Activated CD4-positive, alpha-beta T cell treated with anti-CD3 and anti-CD28 coated beads for 36 hours (primary cell): ENCODE measurements around the gene CCDC85C. TPM values are rescaled to one million over a fixed set of nuclear protein-coding genes. Genes with fewer than 3 reads are reported as not detected.

Experiments used
- ATAC-seq: fragments of 200-7000 bp; cut with Tn5 transposase; one replicate; pipeline ENCODE4 v1.10.0; 2021; ENCODE audit warnings: mild to moderate bottlenecking, moderate library complexity
- CTCF ChIA-PET: fragments of 350-600 bp; sonication (Branson Sonifier 250); formaldehyde crosslinking; loops from one replicate; lab custom pipeline; 2021; ENCODE audit warnings: antibody characterized with exemption; lab: Charles Lee
- POLR2A ChIA-PET: fragments of 350-600 bp; sonication (Branson Sonifier 250); formaldehyde crosslinking; loops from one replicate; lab custom pipeline; 2021; ENCODE audit warnings: antibody characterized with exemption, inconsistent platforms; lab: Charles Lee
- DNase-seq: peaks from one replicate; pipeline ENCODE4 v3.0.0-alpha.2; 2020
- H3K27ac Mint-ChIP-seq: one replicate; pipeline ENCODE4 v1.8.0; 2021; ENCODE audit warnings: mixed read lengths
- H3K27me3 Mint-ChIP-seq: one replicate; pipeline ENCODE4 v1.8.0; 2021; ENCODE audit warnings: mixed read lengths
- H3K36me3 Mint-ChIP-seq: one replicate; pipeline ENCODE4 v1.8.0; 2021; ENCODE audit warnings: low read depth, mixed read lengths
- H3K4me1 Mint-ChIP-seq: one replicate; pipeline ENCODE4 v1.8.0; 2021; ENCODE audit warnings: mixed read lengths
- H3K4me3 Mint-ChIP-seq: one replicate; pipeline ENCODE4 v1.8.0; 2021; ENCODE audit warnings: mild to moderate bottlenecking, moderate library complexity, mixed read lengths
- H3K9me3 Mint-ChIP-seq: one replicate; pipeline ENCODE4 v1.8.0; 2021; ENCODE audit warnings: low read depth, mixed read lengths
- intact Hi-C, 2 experiments: fragments of 100-400 bp; cut with DNase I in 1 of 2; cut with micrococcal nuclease in 1 of 2; formaldehyde crosslinking; loops; one replicate each; pipeline versions ENCODE4 v1.14.2 to v1.15.1; 2022 to 2024; cut with DNase I, micrococcal nuclease
- total RNA-seq, 2 experiments: library from RNA; stranded (reverse); gene quantifications; one replicate each; pipeline ENCODE4 v1.2.3, GENCODE V29; 2021

The CCDC85C gene
- total RNA-seq, 2 experiments from 2014 or later: 6.1 to 6.2 TPM

DNA sequence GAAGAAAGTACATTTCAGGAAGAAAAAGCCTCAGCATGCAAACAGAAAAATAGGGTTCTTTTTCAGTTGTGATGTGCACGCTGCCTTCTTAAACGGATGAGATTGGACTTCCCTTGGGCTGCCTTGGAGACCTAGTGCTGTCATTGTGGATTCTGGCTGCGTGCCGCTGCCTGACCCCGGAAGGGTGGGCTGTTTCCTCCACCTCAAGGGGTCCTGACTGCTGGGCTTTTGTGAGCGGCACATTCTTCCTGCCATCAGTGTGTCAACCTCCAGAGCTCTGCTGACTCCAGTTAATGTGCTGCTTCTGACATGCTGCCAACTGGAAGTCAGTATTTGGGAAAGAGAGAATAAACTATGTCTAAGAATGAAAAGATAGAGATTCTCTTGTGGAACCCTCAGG lies 97.7 kb downstream of the CCDC85C start:
- Mint-ChIP-seq H3K4me3 (no peak overlapping the region), H3K9me3 (no peaks in the 10 kb centered on the region), H3K4me1 (no peaks in the 10 kb centered on the region), H3K36me3 (peaks cover 46% of the 10 kb centered on the region), H3K27ac (no peak overlapping the region), H3K27me3 (no peaks in the 10 kb centered on the region)
- POLR2A ChIA-PET: interaction anchor here (1.6 kb wide), 1 partner anchor 15 kb away, joined by 3 read pairs; no protein-coding TSS in a partner anchor
- CTCF ChIA-PET: no interaction called here
- intact Hi-C loops: no loop called here
- DNase-seq: no peak
- no peak for ATAC-seq

DNA sequence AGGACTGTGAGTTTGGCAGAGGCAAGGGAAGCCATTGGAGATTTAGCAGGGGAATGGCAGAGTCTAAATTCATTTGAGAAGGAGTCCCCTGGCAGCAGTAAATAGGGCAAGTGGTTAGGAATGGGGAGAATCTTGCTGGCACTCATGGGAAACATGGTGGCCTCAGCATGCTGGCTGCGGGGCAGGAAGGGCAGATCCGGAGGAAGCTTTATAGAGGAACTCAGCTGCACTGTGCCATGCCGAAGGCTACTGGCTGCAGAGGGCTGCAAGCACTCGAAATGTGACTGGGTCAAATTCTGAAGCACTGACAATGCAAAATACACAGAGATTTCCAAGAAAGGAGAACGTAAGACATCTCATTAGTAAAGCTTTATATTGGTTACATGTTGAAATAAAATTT lies 98.9 kb downstream of the CCDC85C start:
- ATAC-seq: no peak
- H3K9me3 Mint-ChIP-seq: no peaks in the 10 kb centered on the region

DNA sequence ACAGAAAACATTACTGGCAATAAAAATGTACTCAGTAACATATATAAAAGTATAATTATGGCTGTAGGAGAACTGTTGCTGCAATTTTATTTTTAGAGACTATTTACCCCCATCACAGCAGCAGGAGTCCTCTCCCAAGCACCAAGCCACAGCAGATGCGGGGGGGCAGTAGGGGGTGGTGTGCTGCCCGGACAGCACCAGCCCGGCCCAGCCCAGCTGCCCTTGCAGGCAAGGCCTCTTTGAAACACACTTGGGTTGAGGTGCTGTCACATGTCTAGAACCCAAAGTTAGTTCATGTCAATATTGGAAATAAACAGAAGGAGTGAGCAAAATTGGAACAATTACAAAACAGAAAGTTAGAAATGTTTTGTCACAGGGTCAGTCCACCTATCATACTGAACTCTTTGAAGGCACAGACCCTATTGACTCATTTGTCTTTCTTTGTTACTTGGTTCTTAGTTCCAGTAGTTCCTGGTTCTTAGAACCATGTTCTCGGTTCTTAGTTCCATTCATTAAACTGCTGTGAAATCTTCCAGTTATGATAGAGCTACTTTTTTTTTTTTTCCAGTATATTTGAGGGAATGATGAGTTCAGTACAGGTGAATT lies 100.1 kb downstream of the CCDC85C start:
- DNase-seq: no peak
- Mint-ChIP-seq H3K4me3 (no peak overlapping the region), H3K9me3 (no peaks in the 10 kb centered on the region), H3K4me1 (no peaks in the 10 kb centered on the region), H3K27ac (peak overlapping the region; percentile 55), H3K36me3 (peaks cover 59% of the 10 kb centered on the region), H3K27me3 (no peaks in the 10 kb centered on the region)
- POLR2A ChIA-PET: no interaction called here
- intact Hi-C loops: no loop called here
- CTCF ChIA-PET: interaction anchor here (0.6 kb wide), 1 partner anchor 14 kb away, joined by 3 read pairs; no protein-coding TSS in a partner anchor
- ATAC-seq: peak; percentile 69

More for the DNA sequence above, 98.9 kb downstream of the CCDC85C start:
- CTCF ChIA-PET: interaction anchor here (0.7 kb wide), 1 partner anchor 12 kb away, joined by 3 read pairs; no protein-coding TSS in a partner anchor
- POLR2A ChIA-PET: no interaction called here
- Mint-ChIP-seq H3K4me1 (no peaks in the 10 kb centered on the region), H3K36me3 (peaks cover 53% of the 10 kb centered on the region), H3K27ac (peak overlapping the region; percentile 0), H3K4me3 (no peak overlapping the region), H3K27me3 (no peaks in the 10 kb centered on the region)
- intact Hi-C loops: no loop called here
- no peak for DNase-seq

DNA sequence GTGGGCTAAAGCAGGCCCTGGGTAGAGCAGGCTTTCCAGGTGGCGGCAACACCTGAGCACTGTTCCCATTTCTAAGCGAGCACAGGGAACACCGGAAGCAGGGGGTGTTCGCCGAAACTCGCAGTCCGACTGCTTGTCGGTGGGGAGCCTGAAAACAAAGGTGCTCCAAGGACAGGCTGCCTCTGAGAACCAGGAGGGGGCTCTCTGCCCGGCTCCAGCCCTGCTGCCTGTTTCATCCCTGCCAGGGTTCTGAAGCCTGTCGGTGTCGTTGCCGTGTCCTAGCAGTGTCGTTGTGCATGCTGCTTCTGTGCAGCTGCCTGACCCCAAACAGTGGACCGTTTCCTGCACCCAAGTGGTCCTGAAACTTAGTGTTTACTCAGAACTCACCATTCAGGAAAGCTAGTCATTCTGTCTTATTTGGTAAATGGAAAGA lies 101.0 kb downstream of the CCDC85C start:
- peak overlapping the region; percentile 28 for H3K27ac Mint-ChIP-seq

DNA sequence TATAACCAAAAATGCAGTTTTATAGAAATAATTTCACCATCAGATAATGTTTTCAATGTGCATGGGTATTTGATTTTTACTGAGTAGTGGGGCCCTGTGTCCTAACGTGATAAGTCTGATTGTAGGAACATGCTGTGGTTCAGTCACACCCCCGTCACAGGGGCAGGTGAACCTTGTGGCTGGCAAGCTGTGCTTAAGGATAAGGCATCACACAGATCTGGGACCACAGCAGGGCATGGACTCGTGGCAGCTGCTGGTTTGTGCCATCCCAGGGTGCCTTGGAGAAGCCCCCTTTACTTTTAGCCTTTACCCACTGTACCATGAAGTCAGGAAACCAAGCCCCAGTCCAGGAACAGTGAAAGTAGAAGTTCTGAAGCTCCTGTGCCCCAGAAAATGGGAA lies 106.1 kb downstream of the CCDC85C start:
- H3K27ac Mint-ChIP-seq: no peak overlapping the region
- ATAC-seq (no peak), DNase-seq (no peak)
- no peaks in the 10 kb centered on the region for H3K9me3 Mint-ChIP-seq
- intact Hi-C loops: no loop called here
- no peaks in the 10 kb centered on the region for H3K27me3 Mint-ChIP-seq
- no peaks in the 10 kb centered on the region for H3K4me1 Mint-ChIP-seq
- CTCF ChIA-PET: interaction anchor here (1.3 kb wide), 1 partner anchor 27 kb away, joined by 3 read pairs; no protein-coding TSS in a partner anchor
- POLR2A ChIA-PET: no interaction called here
- H3K36me3 Mint-ChIP-seq: peaks cover 49% of the 10 kb centered on the region
- H3K4me3 Mint-ChIP-seq: no peak overlapping the region

More for the DNA sequence above, 101.0 kb downstream of the CCDC85C start:
- Mint-ChIP-seq H3K4me1 (no peaks in the 10 kb centered on the region), H3K9me3 (no peaks in the 10 kb centered on the region), H3K4me3 (no peak overlapping the region), H3K27me3 (no peaks in the 10 kb centered on the region), H3K36me3 (peaks cover 56% of the 10 kb centered on the region)
- no peak for ATAC-seq
- DNase-seq: no peak
- CTCF ChIA-PET: interaction anchor here (0.7 kb wide), 1 partner anchor 23 kb away, joined by 4 read pairs; no protein-coding TSS in a partner anchor
- POLR2A ChIA-PET: no interaction called here
- intact Hi-C loops: no loop called here

DNA sequence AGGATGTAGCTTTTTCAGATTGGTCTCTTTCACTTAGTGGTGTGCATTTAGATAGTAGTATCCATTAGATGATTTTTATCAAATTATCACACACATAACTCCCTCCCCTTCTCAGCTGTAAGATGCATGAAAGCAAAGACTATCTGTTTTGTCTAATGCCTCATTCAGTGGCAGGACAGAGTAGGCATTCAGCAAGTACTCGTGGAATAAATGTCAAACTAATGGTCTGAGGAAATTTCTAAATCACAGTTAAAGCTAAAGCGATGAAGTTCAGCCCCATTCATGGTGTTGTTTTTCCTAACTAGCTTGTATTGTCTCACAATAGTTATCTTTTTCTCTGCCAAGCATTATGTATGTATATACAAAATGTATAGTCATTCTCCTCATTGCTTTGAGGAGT lies 106.7 kb downstream of the CCDC85C start:
- Mint-ChIP-seq H3K9me3 (no peaks in the 10 kb centered on the region), H3K36me3 (peaks cover 47% of the 10 kb centered on the region), H3K27ac (no peak overlapping the region), H3K27me3 (no peaks in the 10 kb centered on the region), H3K4me3 (no peak overlapping the region), H3K4me1 (no peaks in the 10 kb centered on the region)
- CTCF ChIA-PET: interaction anchor here (0.6 kb wide), 1 partner anchor 33 kb away, joined by 3 read pairs; no protein-coding TSS in a partner anchor
- ATAC-seq: no peak
- DNase-seq: no peak
- POLR2A ChIA-PET: no interaction called here
- intact Hi-C loops: no loop called here

DNA sequence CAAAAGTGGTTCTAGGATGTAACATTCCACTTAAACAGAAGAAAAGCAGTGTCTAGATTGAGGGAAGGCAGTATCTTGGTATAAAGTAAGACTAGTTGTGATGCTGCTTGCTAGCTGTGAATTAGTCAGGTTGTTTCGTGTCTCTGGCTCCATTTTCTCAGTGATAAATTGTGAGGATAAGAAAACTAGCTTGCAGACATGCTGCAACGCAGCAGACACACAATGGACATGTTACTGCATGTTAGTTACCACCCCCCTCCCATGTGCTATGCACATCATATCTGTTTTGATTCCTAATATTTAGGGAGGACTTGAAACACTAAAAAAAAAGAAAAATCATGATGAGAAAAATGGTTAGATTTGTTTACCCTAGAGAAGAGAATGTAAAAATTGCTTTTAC lies 119.9 kb downstream of the CCDC85C start:
- POLR2A ChIA-PET: no interaction called here

DNA sequence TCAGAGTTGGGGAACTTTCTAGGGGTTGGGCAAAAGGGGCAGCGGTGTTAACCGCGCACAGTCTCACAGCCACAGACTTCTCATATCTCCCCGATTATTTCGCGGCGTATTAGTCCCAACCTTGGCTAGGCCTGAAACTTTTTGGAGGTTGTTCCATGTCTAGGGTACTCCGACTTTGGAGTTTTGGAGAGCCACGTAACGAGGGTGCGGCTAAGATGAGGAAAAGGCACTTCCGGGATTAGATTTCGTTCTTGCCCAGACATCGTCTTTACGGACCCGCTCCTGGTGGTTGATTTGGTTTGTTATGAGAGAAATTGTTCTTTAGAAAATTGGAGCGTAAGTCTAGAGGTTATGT lies 122.3 kb downstream of the CCDC85C start:
- intact Hi-C loops: loop anchor here (1.0 to 10.0 kb wide), 12 partner anchors 123 to 893 kb away; partner anchors contain the start of genes CYP46A1 (in 2 of the 2), BCL11B (in 1 of the 2), CCDC85C (in 1 of the 2) and EML1 (in 1 of the 2)
- H3K4me3 Mint-ChIP-seq: peak overlapping the region; percentile 97
- no peaks in the 10 kb centered on the region for H3K9me3 Mint-ChIP-seq
- no peak for ATAC-seq
- H3K27ac Mint-ChIP-seq: peak overlapping the region; percentile 96
- H3K36me3 Mint-ChIP-seq: peaks cover 5% of the 10 kb centered on the region
- CTCF ChIA-PET: interaction anchor here (0.6 to 1.0 kb wide), 3 partner anchors 11 to 1150 kb away, joined by 3 read pairs; no protein-coding TSS in a partner anchor
- DNase-seq: peak; percentile 29
- POLR2A ChIA-PET: interaction anchor here (1.0 kb wide), 3 partner anchors 12 to 203 kb away, joined by 3 to 4 read pairs (median 4); partner anchors contain the start of gene CYP46A1
- no peaks in the 10 kb centered on the region for H3K27me3 Mint-ChIP-seq
- H3K4me1 Mint-ChIP-seq: peaks cover 63% of the 10 kb centered on the region

More for the DNA sequence above, 119.9 kb downstream of the CCDC85C start:
- Mint-ChIP-seq H3K36me3 (peaks cover 3% of the 10 kb centered on the region), H3K4me3 (no peak overlapping the region), H3K27ac (no peak overlapping the region), H3K9me3 (no peaks in the 10 kb centered on the region), H3K27me3 (no peaks in the 10 kb centered on the region), H3K4me1 (peaks cover 54% of the 10 kb centered on the region)
- DNase-seq: no peak
- CTCF ChIA-PET: no interaction called here
- ATAC-seq: no peak
- intact Hi-C loops: loop anchor here (5.0 to 10.0 kb wide), 3 partner anchors 287 to 891 kb away; partner anchors contain the start of genes EVL (in 1 of the 2) and WDR25 (in 1 of the 2)

DNA sequence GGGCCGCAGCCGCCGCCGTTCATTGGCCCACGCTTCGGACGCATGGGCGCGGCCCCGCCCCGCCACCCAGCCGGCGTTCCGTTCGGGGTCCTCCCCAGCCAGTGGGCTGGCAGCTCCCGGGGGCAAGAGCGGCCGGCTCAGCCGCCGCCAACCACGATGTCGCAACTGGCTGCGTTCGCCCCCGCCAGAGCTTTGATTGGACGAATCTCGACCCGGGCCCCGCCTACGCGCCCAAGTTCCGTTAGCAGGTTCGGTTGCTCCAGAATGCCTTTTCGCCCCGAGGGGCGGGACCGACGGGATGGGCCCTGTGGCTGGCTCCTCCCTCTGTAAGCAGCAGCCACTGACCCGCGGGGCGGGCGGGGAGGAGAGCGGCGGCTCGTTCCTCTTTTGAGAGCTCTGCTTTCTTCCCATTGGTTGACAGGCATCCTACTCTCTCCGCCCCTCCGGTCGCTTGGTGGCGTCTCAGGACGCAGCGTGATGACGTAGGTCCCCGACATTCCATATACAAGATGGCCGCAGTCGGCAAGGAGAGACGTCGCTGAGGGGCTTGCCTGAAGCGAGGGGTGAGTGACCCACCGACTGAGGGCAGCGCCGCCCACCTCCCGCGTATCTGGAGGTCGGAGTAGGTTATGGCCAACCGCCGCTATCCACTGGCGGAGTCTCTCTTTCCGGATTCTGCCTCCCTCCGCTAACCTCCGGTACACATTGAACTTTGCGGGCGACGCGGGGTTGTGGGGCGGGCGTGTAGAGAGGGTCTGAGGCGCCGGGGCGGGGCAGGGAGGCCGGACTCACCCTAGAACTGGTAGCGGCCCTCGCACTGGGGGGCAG lies 122.9 kb downstream of the CCDC85C start, which contains the start of gene CCNK:
CCNK (plus strand) TSS at position 493 of the 828 bp plus-strand sequence. CDS start 11,269 bp downstream, outside the sequence.
- CTCF ChIA-PET: interaction anchor here (0.6 to 0.9 kb wide), 5 partner anchors 10 to 1150 kb away, joined by 3 read pairs; no protein-coding TSS in a partner anchor
- Mint-ChIP-seq H3K9me3 (no peaks in the 10 kb centered on the region), H3K4me3 (peak within 1 kb of the TSS; percentile 97), H3K27ac (peak within 1 kb of the TSS; percentile 96), H3K27me3 (no peaks in the 10 kb centered on the region), H3K4me1 (peaks cover 58% of the 10 kb centered on the region), H3K36me3 (peaks cover 5% of the 10 kb centered on the region)
- peak; percentile 95 for ATAC-seq
- intact Hi-C loops: loop anchor here (1.0 to 10.0 kb wide), 12 partner anchors 123 to 894 kb away; partner anchors contain the start of genes CYP46A1 (in 2 of the 2), BCL11B (in 1 of the 2), CCDC85C (in 1 of the 2) and EML1 (in 1 of the 2)
- DNase-seq: peak; percentile 100
- POLR2A ChIA-PET: interaction anchor here (0.6 to 1.0 kb wide), 12 partner anchors 9 to 277 kb away, joined by 3 to 11 read pairs (median 3); partner anchors contain the start of gene CYP46A1

DNA sequence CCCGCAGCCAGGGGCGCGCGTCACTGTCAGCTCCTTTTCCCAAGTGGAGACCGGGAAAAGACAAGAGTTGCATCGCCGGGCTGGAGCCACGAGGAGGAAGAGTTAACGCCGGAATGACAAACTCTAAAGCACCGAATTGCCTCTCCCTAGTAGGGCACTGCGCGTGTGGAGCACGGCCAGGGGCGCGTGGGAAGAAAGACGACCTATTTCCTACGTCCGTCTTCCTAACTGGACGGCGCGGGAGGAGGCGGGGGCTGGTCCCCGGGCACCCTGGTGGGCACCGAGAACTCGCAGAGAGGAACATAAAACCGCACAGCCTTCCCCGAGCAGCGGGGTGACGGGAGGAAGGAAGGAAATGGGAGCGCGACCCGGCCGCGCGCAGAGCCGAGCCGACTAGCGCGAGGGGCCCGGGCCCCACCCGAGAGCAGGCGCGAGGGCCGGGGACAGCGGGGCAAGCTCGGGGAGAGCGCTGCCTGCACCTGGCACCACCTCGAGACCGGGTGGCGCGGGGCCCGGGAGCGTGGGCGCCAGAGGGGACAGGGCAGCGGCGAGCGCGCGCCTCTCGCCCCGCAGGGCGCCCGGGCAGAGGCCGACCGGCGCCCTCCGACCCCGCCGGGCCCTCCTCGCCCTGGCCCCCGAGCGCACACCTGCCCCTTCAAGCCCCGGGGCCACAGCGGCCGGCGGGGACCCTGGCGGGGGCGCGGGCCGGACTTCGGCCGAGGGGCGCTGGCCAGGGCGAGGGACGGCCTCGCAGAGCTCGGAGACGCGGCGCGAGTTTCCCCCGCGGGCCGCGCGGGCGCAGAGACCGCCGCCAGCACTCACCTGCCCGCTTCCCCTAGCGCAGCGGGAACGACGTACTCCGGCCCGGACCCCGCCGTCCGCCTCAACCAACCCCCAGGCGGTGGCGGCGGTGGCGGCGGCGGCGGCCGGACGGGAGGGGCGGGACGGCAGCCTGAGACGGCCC lies 123.8 kb downstream of the CCDC85C start, which contains the start of gene SETD3:
SETD3 (minus strand) TSS at position 954 of the 964 bp plus-strand sequence. CDS start 15,054 bp downstream, outside the sequence.
- Mint-ChIP-seq H3K27me3 (no peaks in the 10 kb centered on the region), H3K9me3 (no peaks in the 10 kb centered on the region), H3K27ac (peak within 1 kb of the TSS; percentile 96), H3K4me3 (peak within 1 kb of the TSS; percentile 97), H3K4me1 (peaks cover 58% of the 10 kb centered on the region), H3K36me3 (peaks cover 5% of the 10 kb centered on the region)
- ATAC-seq (no peak), DNase-seq (peak; percentile 59)
- intact Hi-C loops: loop anchor here (2.0 to 10.0 kb wide), 7 partner anchors 283 to 895 kb away; partner anchors contain the start of genes EML1 (in 1 of the 2), EVL (in 1 of the 2) and WDR25 (in 1 of the 2)
- ChIA-PET CTCF (interaction anchor here (0.6 to 0.9 kb wide), 4 partner anchors 11 to 210 kb away, joined by 3 read pairs; no protein-coding TSS in a partner anchor), POLR2A (interaction anchor here (0.6 to 1.0 kb wide), 12 partner anchors 10 to 276 kb away, joined by 3 to 11 read pairs (median 3); partner anchors contain the start of gene CYP46A1)
